GM21529 (cell line): Measurements from ENCODE around the gene KNG1.
"Not testable (repeated sequence)": the region's sequence is repeated elsewhere in the genome, so short reads cannot be mapped to it uniquely, and the experiment has no call there.

Experiments used
- ATAC-seq: cut with Tn5 transposase; IDR thresholded peaks from one replicate; pipeline ENCODE4 v1.9.1; 2021; ENCODE audit not compliant: unreplicated experiment

Gene KNG1

GRCh38 chr3:186717039-186717457, at the start of gene KNG1:
KNG1 (plus strand) TSS chr3:186717359; CDS start chr3:186717543, 184 bp downstream.
- no peak for ATAC-seq

DNA sequence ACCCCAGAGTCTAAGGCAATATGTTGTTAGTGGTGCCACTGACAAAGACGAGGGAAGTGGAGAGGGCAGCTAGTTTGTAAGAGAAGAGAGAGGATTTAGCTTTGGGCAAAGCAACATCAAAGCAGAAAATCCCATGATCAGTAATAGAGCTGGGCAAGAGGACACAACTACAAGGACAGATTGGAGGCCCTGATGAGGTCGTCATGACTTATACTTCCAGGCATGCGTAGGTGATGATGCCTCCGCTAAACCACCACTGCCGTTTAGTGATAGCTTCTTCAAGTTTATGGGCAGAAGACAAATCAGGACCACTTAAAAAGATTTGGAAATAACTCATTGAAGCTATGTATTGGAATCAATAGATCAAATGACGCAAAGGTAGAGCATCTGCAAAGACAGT, 48.7 kb upstream of the KNG1 start:
- no peak for ATAC-seq

GRCh38 chr3:186669378-186670084, 47.6 kb upstream of the KNG1 start:
- no peak for ATAC-seq

- ATAC-seq: no peak
Observed at GRCh38 chr3:186670155-186670554, 47.0 kb upstream of the KNG1 start.

- no peak for ATAC-seq
Observed at GRCh38 chr3:186671051-186671450, 46.1 kb upstream of the KNG1 start.

- no peak for ATAC-seq
Observed at GRCh38 chr3:186678604-186679003, 38.6 kb upstream of the KNG1 start.

GRCh38 chr3:186679151-186679550, 38.0 kb upstream of the KNG1 start:
- ATAC-seq: no peak

DNA sequence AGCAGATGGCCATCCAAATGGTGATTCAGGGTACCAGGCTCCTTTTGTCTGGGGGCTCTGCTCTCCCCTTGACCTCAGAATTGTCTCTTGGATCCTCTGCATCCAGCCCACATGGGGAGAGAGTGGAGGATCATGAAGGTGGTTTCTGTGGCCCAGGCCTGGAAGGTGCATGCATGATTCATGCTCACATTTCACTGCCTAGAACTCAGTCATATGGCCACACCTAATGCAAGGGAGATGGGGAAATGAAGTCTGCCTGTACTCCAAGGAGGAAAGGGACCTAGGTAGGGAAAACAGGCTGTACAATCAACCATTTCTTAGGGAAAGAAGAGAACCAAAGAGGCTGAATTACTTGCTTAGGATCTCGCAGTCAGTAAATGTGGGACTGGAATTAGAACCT, 36.3 kb upstream of the KNG1 start:
- ATAC-seq: no peak

GRCh38 chr3:186682812-186683211, 34.3 kb upstream of the KNG1 start:
- no peak for ATAC-seq

DNA sequence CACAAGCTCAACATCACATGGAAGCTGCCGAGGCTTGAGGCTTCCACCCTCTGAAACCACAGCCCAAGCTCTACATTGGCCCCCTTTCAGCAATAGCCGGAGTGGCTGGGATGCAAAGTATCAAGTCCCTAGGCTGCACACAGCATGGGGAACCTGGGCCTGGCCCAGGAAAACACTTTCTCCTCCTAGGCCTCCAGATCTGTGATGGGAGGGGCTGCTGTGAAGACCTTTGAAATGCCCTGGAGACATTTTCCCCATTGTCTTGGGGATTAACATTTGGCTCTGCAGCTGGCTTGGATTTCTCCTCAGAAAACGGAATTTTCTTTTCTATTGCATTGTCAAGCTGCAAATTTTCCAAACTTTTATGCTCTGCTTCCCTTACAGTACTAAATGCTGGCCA, 33.2 kb upstream of the KNG1 start:
- ATAC-seq: no peak

- not testable (repeated sequence) for ATAC-seq
Observed at GRCh38 chr3:186686475-186686874, 30.7 kb upstream of the KNG1 start.

GRCh38 chr3:186687120-186687651, 30.0 kb upstream of the KNG1 start:
- ATAC-seq: no peak

- not testable (repeated sequence) for ATAC-seq
Observed at GRCh38 chr3:186690304-186690703, 26.9 kb upstream of the KNG1 start.

DNA sequence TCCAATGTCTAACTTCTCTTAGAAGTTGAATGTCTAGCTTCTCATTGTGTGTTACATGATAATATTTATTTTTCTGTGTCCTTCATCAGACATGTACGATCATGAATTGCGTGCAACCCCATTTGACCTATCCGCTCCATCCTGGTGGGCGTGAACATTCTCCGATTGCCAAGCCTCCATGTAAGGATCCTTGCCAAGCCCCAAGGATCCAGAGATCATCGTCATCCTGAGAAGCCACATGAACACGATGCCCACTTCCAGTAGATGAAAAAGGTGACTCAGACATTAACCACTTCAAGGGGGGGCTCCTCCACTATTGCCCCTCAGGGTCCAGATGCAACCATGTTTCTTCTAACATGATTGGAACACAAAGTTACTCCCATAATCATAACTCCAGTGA, 25.5 kb upstream of the KNG1 start:
- no peak for ATAC-seq

GRCh38 chr3:186693843-186694242, 23.3 kb upstream of the KNG1 start:
- ATAC-seq: no peak

DNA sequence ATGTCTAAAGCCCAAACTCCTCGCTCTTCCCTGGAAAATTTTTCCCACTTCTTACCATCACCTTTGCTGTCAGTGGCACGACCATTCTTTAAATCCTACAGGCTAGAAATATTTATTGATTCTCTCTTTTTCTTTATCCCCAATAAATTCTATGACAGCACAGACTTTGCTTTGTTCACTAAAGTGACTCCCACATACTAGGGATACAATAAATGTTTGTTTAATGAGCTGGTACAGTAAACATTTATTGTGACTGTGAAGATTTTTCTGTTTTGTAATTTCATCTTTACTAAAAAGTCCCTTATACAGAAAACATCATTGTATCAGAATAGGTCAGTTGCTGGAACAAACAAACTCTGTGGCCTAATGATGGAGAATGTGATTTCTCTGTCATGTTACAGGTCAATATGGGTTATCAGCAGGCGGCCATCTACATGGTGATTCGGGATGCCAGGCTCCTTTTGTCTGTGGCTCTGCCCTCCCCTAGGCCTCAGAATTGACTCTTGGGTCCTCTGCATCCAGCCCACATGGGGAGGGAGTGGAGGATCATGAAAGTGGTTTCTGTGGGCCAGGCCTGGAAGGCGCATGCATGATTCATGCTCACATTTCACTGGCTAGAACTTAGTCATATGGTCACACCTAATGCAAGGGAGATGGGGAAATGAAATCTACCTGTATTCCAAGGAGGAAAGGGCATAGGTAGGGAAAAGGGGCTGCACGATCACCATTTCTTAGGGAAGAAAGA, 22.7 kb upstream of the KNG1 start:
- ATAC-seq: no peak

DNA sequence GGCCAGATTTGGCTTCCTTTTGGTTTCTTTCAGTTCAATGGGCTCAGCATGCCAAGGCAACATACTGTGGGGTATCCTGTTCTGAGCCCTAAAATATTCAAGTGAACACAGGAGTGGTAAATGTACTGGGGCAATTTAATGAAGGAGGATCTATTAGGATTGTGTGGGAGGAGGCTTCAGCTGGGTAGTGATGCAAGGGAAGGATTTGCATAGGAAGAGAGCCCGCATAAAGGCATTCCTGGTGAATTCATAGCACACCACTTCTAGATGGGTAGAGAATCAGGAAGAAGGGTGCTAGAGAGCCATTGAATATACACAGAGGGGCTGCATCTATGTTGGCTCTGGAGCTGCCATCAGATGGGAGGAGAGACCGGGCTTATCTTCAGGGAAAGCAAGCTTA, 20.6 kb upstream of the KNG1 start:
- no peak for ATAC-seq

DNA sequence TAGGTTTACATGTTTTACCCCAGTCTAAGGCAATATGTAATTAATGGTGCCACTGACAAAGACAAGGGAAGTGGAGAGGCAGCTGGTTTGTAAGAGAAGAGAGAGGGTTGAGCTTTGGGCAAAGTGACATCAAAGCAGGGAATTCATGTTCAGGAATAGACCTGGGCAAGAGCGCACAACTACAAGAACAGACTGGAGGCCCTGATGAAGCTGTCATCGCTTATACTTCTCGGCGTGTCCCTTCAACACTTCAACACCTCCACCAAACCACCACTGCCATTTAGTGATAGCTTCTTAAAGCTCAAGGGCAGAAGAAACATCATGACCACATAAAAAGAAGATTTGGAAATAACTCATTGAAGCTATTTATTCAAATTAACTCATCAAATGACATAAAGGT, 19.6 kb upstream of the KNG1 start:
- ATAC-seq: no peak

DNA sequence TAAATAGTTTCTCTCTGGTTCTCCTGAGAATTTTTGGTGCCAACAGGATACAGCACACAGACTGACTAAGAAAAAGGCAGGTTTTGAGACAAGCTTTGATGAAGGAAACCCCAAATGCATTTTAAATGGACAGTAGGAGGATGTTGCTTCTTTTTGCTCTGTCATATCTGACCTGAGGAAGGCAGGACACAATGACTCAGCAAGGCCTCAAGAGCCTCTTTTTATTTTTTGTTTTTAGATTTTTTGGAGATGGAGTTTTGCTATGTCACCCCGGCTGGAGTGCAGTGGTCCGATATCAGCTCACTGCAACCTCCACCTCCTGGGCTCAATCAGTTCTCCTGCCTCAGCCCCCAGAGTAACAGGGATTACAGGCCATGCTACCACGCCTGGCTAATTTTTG, 16.9 kb upstream of the KNG1 start:
- peak; percentile 52 for ATAC-seq

GRCh38 chr3:186702451-186702850, 14.7 kb upstream of the KNG1 start:
- not testable (repeated sequence) for ATAC-seq

GRCh38 chr3:186705882-186706780, 11.0 kb upstream of the KNG1 start:
- ATAC-seq: peak; percentile 99
